OCI-LY1 (cell line): ENCODE data around the gene FAM210B.
"Not testable (repeated sequence)": the region's sequence is repeated elsewhere in the genome, so short reads cannot be mapped to it uniquely, and the experiment has no call there.

Source experiments
- H2AFZ ChIP-seq: fragments of 200-600 bp; sonication (generic), shearing (Covaris generic); 2 replicates; pipeline ENCODE4 v1.6.0; 2014; ENCODE audit warnings: antibody characterized with exemption, mild to moderate bottlenecking, low read length
- H3F3A ChIP-seq: fragments of 200-600 bp; sonication (generic), shearing (Covaris generic); 2 replicates; pipeline ENCODE4 v1.6.0; 2014; ENCODE audit warnings: mild to moderate bottlenecking, antibody characterized with exemption, low read length, moderate library complexity; ENCODE audit not compliant: insufficient read depth
- H3K27ac ChIP-seq: fragments of 200-600 bp; sonication (generic); 2 replicates; pipeline ENCODE4 v1.5.1; 2014; ENCODE audit warnings: low read length, mixed run types, mild to moderate bottlenecking, low read depth; ENCODE audit not compliant: poor library complexity, severe bottlenecking
- H3K27me3 ChIP-seq: fragments of 200-600 bp; sonication (generic); 2 replicates; pipeline ENCODE4 v1.6.0; 2014; ENCODE audit warnings: antibody characterized with exemption, mild to moderate bottlenecking, low read length, moderate library complexity; ENCODE audit not compliant: insufficient read depth
- H3K36me3 ChIP-seq: fragments of 200-600 bp; sonication (generic); 2 replicates; pipeline ENCODE4 v1.6.1; 2014; ENCODE audit warnings: mild to moderate bottlenecking, antibody characterized with exemption, low read length, moderate library complexity, mixed read lengths; ENCODE audit not compliant: insufficient read depth
- H3K4me1 ChIP-seq: fragments of 200-600 bp; sonication (generic); 2 replicates; pipeline ENCODE4 v1.5.1; 2014; ENCODE audit warnings: mild to moderate bottlenecking, low read length, moderate library complexity; ENCODE audit not compliant: insufficient read depth, severe bottlenecking
- H3K4me2 ChIP-seq: fragments of 200-600 bp; sonication (generic), shearing (Covaris generic); 2 replicates; pipeline ENCODE4 v1.6.1; 2014; ENCODE audit warnings: low read length
- H3K4me3 ChIP-seq: fragments of 200-600 bp; sonication (generic); 2 replicates; pipeline ENCODE4 v1.5.1; 2014; ENCODE audit warnings: low read length, low read depth, mild to moderate bottlenecking, mixed read lengths; ENCODE audit not compliant: poor library complexity, severe bottlenecking
- H3K79me2 ChIP-seq: fragments of 200-600 bp; shearing (Covaris generic); 2 replicates; pipeline ENCODE4 v1.6.1; 2016; ENCODE audit warnings: mixed run types, low read length, mixed read lengths; ENCODE audit not compliant: insufficient read depth
- H3K9ac ChIP-seq: fragments of 200-600 bp; sonication (generic), shearing (Covaris generic); 2 replicates; pipeline ENCODE4 v1.6.1; 2014; ENCODE audit warnings: mild to moderate bottlenecking, low read length, mixed read lengths
- H3K9me2 ChIP-seq: fragments of 200-600 bp; sonication (generic), shearing (Covaris generic); 2 replicates; pipeline ENCODE4 v1.6.1; 2014; ENCODE audit warnings: low read depth, mild to moderate bottlenecking, low read length, mixed read lengths
- H3K9me3 ChIP-seq: fragments of 200-600 bp; shearing (Covaris generic); 2 replicates; pipeline ENCODE4 v1.6.1; 2014; ENCODE audit warnings: low read length, mixed read lengths
- H4K20me1 ChIP-seq: fragments of 200-600 bp; sonication (generic), shearing (Covaris generic); 2 replicates; pipeline ENCODE4 v1.6.0; 2016; ENCODE audit warnings: mild to moderate bottlenecking, low read length; ENCODE audit not compliant: insufficient read depth
- CTCF ChIP-seq: fragments of 200-600 bp; sonication (generic), shearing (Covaris generic); IDR thresholded peaks from 2 replicates; pipeline ENCODE4 v1.5.1; 2017; ENCODE audit warnings: mild to moderate bottlenecking, antibody characterized with exemption, low read length, moderate library complexity, mixed read lengths
- EZH2 ChIP-seq: fragments of 200-600 bp; sonication (generic), shearing (Covaris generic); IDR thresholded peaks from 2 replicates; pipeline ENCODE4 v1.8.0; 2017; ENCODE audit warnings: borderline replicate concordance, mixed run types, mild to moderate bottlenecking, antibody characterized with exemption, low read length, moderate library complexity, mixed read lengths

FAM210B gene

GRCh38 chr20:56324806-56325205, 34.0 kb upstream of the FAM210B start:
- Histone ChIP-seq H3K9me3 (no peaks in the 10 kb centered on the region), H3K4me2 (no peak overlapping the region), H3K36me3 (no peaks in the 10 kb centered on the region), H3K4me3 (no peak overlapping the region), H2AFZ (no peak overlapping the region), H3K9me2 (no peaks in the 10 kb centered on the region), H3K9ac (no peak overlapping the region), H4K20me1 (no peaks in the 10 kb centered on the region), H3K27ac (no peak overlapping the region), H3K79me2 (no peaks in the 10 kb centered on the region), H3F3A (no peaks in the 10 kb centered on the region), H3K27me3 (no peaks in the 10 kb centered on the region; the same call in 1 of the 2 replicates), H3K4me1 (no peaks in the 10 kb centered on the region)
- no peak for TF ChIP-seq CTCF
- no peak for TF ChIP-seq EZH2

DNA sequence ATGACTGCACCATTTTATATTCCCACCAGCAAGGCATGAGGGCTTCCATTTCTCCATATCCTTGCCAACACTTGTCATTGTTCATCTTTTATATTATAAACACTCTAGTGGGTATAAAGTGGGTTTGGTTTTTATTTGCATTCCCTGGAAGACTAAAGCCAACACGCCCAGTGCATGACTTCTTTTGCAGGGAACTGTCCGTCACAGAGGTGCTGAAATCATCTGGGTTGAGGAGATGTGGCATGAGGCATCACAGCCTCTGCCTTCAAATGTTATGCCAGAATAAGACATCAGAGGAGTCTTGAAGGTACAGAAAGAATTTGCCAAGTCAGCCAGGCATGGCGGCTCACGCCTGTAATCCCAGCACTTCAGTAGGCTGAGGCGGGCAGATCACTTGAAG, 29.9 kb upstream of the FAM210B start:
- Histone ChIP-seq H3K36me3 (no peaks in the 10 kb centered on the region), H3K9me2 (no peaks in the 10 kb centered on the region), H3K27me3 (no peaks in the 10 kb centered on the region; the same call in 1 of the 2 replicates), H3K9ac (no peak overlapping the region), H3K79me2 (no peaks in the 10 kb centered on the region), H3F3A (no peaks in the 10 kb centered on the region), H3K27ac (no peak overlapping the region), H3K9me3 (no peaks in the 10 kb centered on the region), H4K20me1 (no peaks in the 10 kb centered on the region), H3K4me3 (no peak overlapping the region), H3K4me2 (no peak overlapping the region), H3K4me1 (no peaks in the 10 kb centered on the region), H2AFZ (no peak overlapping the region)
- TF ChIP-seq CTCF (no peak), EZH2 (no peak)

GRCh38 chr20:56336709-56337108, 22.1 kb upstream of the FAM210B start:
- H3F3A ChIP-seq, H2AFZ ChIP-seq, H3K9ac ChIP-seq, H3K27me3 ChIP-seq, H3K36me3 ChIP-seq, H3K27ac ChIP-seq, H4K20me1 ChIP-seq, H3K4me1 ChIP-seq, H3K9me2 ChIP-seq, H3K4me2 ChIP-seq, H3K79me2 ChIP-seq, H3K4me3 ChIP-seq, H3K9me3 ChIP-seq: not testable (repeated sequence)

DNA sequence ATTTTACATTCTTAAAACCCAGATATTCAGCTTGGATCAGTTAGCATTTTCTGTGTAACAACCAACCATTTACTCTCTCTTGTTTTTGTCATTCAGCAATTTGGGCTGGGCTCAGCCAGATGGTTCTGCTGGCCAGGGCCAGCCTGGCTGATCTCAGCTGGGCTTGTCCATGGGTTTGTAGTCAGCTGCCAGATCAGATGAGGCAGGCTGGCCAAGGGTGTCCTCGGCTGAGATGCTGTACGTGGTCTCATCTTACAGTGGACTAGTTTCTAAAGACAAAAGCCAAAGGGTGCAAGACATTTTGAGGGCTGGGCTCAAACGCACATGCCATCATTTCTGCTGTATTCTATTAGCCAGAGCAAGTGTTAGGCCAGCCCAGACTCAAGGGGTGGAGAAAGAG, 16.0 kb upstream of the FAM210B start:
- Histone ChIP-seq H3K4me2 (no peak overlapping the region), H3K4me3 (no peak overlapping the region), H4K20me1 (no peaks in the 10 kb centered on the region)

More for the DNA sequence above, 16.0 kb upstream of the FAM210B start:
- Histone ChIP-seq H3K9me2 (no peaks in the 10 kb centered on the region), H3F3A (no peaks in the 10 kb centered on the region), H2AFZ (no peak overlapping the region), H3K27me3 (no peaks in the 10 kb centered on the region), H3K4me1 (no peaks in the 10 kb centered on the region), H3K79me2 (no peaks in the 10 kb centered on the region), H3K36me3 (no peaks in the 10 kb centered on the region), H3K9me3 (no peaks in the 10 kb centered on the region), H3K27ac (no peak overlapping the region), H3K9ac (no peak overlapping the region)
- no peak for TF ChIP-seq EZH2
- TF ChIP-seq CTCF: no peak
